ENCODE measurements around the gene WBP2.

WBP2 gene

DNA sequence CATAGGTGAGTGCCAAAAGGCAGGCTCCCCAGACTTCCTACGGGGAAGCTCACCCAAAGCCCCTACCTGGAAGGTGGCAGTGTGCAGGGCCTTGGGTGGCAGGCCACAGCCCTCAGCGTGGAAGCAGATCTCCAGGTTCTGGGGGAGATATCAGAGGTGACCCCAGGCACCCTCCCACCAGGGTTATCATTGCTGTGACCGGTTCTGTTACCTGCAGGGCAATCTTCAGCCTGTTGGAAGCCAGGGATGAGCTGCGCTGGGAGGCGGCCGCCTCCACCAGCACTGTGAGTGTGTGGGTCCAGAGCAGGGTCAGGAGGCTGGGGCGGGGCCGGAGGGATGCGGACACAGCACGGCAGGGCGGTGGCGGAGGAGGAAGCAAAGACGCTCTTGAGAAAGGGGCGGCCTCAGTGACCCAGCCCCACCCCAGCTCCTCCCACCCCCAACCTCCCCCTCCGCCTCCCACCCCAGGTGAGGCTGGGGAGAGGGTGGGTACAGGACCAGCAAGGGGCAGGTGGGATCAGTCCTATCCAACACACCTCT is 24.0 kb downstream of the WBP2 start:
- TF ChIP-seq, protein P1, sequence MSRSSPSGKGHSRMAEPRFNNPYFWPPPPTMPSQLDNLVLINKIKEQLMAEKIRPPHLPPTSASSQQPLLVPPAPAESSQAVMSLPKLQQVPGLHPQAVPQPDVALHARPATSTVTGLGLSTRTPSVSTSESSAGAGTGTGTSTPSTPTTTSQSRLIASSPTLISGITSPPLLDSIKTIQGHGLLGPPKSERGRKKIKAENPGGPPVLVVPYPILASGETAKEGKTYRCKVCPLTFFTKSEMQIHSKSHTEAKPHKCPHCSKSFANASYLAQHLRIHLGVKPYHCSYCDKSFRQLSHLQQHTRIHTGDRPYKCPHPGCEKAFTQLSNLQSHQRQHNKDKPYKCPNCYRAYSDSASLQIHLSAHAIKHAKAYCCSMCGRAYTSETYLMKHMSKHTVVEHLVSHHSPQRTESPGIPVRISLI (tag by site-specific recombination; IDR thresholded peaks at IDR 0.05) = no peak
- no peak for TF ChIP-seq OSR2 (tag by site-specific recombination; IDR thresholded peaks at IDR 0.05)
- TF ChIP-seq, protein P2, sequence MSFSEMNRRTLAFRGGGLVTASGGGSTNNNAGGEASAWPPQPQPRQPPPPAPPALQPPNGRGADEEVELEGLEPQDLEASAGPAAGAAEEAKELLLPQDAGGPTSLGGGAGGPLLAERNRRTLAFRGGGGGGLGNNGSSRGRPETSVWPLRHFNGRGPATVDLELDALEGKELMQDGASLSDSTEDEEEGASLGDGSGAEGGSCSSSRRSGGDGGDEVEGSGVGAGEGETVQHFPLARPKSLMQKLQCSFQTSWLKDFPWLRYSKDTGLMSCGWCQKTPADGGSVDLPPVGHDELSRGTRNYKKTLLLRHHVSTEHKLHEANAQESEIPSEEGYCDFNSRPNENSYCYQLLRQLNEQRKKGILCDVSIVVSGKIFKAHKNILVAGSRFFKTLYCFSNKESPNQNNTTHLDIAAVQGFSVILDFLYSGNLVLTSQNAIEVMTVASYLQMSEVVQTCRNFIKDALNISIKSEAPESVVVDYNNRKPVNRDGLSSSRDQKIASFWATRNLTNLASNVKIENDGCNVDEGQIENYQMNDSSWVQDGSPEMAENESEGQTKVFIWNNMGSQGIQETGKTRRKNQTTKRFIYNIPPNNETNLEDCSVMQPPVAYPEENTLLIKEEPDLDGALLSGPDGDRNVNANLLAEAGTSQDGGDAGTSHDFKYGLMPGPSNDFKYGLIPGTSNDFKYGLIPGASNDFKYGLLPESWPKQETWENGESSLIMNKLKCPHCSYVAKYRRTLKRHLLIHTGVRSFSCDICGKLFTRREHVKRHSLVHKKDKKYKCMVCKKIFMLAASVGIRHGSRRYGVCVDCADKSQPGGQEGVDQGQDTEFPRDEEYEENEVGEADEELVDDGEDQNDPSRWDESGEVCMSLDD (tag by site-specific recombination; IDR thresholded peaks at IDR 0.05) = no peak
- CTCF ChIA-PET = interaction anchor here (0.9 to 2.5 kb wide), 7 partner anchors 12 to 74 kb away, joined by 4 to 22 read pairs (median 6); partner anchors contain the start of gene UNK

DNA sequence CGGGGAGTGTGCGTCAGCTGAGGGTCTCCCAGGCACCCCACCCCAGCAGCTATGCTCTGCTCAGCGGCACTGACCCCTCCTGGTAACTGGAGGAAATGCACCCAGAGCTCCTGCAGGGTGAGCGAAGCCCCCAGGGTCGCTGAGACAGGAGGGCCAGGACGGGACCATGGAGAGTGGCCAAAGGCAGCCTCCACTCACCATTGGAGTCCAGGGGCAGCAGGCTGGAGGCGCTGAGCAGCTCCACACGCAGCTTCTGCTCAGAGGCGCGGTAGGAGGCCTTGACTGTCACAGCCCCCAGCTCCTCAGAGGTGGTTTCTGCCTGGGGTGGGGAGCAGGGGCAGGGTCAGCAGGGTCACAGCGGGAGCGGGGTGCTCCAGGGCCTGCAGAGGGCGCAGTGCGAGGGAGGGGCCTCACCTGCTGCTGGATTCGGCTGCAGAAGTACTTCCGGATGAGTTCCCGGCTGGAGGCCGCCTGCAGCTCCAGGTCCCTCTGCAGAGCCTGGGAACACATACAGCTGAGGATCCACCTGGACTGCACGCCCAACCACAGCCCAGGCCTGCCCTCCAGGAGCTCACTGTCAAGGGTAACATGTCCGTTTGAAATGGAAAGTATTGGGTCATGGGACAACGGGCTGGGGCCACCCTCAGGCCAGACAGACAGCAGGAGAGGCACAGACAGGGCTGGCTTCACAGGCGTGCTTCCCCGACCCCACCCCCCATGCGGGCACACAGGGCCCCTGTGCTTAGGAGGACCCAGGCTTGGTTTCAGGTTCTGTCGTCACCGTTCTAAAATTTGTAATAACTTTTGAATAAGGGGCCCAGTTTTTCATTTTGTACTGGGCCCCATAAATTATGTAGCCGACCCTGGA is 24.7 kb downstream of the WBP2 start:
- TF ChIP-seq ZIC2 (tag by site-specific recombination; IDR thresholded peaks at IDR 0.05) (0 out of 2 replicates have a peak, but pooled peaks have one; percentile 13), ZNF791 (tag by site-specific recombination; IDR thresholded peaks at IDR 0.05) (no peak), MYNN (tag by site-specific recombination; IDR thresholded peaks at IDR 0.05; ENCODE audit: borderline replicate concordance) (no peak)
- TF ChIP-seq, protein P3, sequence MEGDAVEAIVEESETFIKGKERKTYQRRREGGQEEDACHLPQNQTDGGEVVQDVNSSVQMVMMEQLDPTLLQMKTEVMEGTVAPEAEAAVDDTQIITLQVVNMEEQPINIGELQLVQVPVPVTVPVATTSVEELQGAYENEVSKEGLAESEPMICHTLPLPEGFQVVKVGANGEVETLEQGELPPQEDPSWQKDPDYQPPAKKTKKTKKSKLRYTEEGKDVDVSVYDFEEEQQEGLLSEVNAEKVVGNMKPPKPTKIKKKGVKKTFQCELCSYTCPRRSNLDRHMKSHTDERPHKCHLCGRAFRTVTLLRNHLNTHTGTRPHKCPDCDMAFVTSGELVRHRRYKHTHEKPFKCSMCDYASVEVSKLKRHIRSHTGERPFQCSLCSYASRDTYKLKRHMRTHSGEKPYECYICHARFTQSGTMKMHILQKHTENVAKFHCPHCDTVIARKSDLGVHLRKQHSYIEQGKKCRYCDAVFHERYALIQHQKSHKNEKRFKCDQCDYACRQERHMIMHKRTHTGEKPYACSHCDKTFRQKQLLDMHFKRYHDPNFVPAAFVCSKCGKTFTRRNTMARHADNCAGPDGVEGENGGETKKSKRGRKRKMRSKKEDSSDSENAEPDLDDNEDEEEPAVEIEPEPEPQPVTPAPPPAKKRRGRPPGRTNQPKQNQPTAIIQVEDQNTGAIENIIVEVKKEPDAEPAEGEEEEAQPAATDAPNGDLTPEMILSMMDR (tag by site-specific recombination; IDR thresholded peaks at IDR 0.05) = peak; percentile 66
- TF ChIP-seq, protein P4, sequence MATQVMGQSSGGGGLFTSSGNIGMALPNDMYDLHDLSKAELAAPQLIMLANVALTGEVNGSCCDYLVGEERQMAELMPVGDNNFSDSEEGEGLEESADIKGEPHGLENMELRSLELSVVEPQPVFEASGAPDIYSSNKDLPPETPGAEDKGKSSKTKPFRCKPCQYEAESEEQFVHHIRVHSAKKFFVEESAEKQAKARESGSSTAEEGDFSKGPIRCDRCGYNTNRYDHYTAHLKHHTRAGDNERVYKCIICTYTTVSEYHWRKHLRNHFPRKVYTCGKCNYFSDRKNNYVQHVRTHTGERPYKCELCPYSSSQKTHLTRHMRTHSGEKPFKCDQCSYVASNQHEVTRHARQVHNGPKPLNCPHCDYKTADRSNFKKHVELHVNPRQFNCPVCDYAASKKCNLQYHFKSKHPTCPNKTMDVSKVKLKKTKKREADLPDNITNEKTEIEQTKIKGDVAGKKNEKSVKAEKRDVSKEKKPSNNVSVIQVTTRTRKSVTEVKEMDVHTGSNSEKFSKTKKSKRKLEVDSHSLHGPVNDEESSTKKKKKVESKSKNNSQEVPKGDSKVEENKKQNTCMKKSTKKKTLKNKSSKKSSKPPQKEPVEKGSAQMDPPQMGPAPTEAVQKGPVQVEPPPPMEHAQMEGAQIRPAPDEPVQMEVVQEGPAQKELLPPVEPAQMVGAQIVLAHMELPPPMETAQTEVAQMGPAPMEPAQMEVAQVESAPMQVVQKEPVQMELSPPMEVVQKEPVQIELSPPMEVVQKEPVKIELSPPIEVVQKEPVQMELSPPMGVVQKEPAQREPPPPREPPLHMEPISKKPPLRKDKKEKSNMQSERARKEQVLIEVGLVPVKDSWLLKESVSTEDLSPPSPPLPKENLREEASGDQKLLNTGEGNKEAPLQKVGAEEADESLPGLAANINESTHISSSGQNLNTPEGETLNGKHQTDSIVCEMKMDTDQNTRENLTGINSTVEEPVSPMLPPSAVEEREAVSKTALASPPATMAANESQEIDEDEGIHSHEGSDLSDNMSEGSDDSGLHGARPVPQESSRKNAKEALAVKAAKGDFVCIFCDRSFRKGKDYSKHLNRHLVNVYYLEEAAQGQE (tag by site-specific recombination; IDR thresholded peaks at IDR 0.05) = peak; percentile 83
- Histone ChIP-seq H3K4me1 (ENCODE audit: control insufficient read depth, insufficient read depth, low read length) (no peaks in the 10 kb centered on the region), H3K9me3 (ENCODE audit: control insufficient read depth, insufficient read depth, low read depth, low read length) (no peaks in the 10 kb centered on the region), H3K36me3 (ENCODE audit: control insufficient read depth in 2 of 2, insufficient read depth in 1 of 2, low read length in 2 of 2) (peaks cover 0 to 12% of the 10 kb centered on the region in 2 experiments; a peak in 2 of 3 replicates), H3K4me3 (ENCODE audit: low read depth, low read length) (no peak overlapping the region), H3K27ac (ENCODE audit: extremely low read depth, low read depth, low read length) (no peak overlapping the region)
- POLR2A ChIA-PET = interaction anchor here (0.8 to 1.8 kb wide), 6 partner anchors 25 to 63 kb away, joined by 4 to 14 read pairs (median 8); partner anchors contain the start of genes UNK and WBP2
- CTCF ChIA-PET = interaction anchor here (0.5 to 2.5 kb wide), 21 partner anchors 9 to 165 kb away, joined by 3 to 22 read pairs (median 5); partner anchors contain the start of gene UNK

More for the DNA sequence above, 24.0 kb downstream of the WBP2 start:
- peaks cover 0 to 6% of the 10 kb centered on the region in 2 experiments; a peak in 2 of 3 replicates for H3K36me3 ChIP-seq (ENCODE audit: control insufficient read depth in 2 of 2, insufficient read depth in 1 of 2, low read length in 2 of 2)
- no peak overlapping the region for H3K4me3 ChIP-seq (ENCODE audit: low read depth, low read length)
- POLR2A ChIA-PET = interaction anchor here (1.6 to 1.8 kb wide), 3 partner anchors 47 to 55 kb away, joined by 5 to 14 read pairs (median 8); partner anchors contain the start of gene UNK
- no peak overlapping the region for H3K27ac ChIP-seq (ENCODE audit: extremely low read depth, low read depth, low read length)
- no peaks in the 10 kb centered on the region for H3K4me1 ChIP-seq (ENCODE audit: control insufficient read depth, insufficient read depth, low read length)
- H3K9me3 ChIP-seq (ENCODE audit: control insufficient read depth, insufficient read depth, low read depth, low read length) = no peaks in the 10 kb centered on the region

Measured in HEK293 (cell line).